CD1c-positive myeloid dendritic cell (primary cell): Measurements from ENCODE around the gene CLEC10A.
"Not testable (repeated sequence)": the region's sequence is repeated elsewhere in the genome, so short reads cannot be mapped to it uniquely, and the experiment has no call there.

Experiments used
- DNase-seq: peaks from one replicate; pipeline ENCODE4 v3.0.0-alpha.2; 2016; ENCODE audit errors: extremely low spot score

CLEC10A gene

DNA sequence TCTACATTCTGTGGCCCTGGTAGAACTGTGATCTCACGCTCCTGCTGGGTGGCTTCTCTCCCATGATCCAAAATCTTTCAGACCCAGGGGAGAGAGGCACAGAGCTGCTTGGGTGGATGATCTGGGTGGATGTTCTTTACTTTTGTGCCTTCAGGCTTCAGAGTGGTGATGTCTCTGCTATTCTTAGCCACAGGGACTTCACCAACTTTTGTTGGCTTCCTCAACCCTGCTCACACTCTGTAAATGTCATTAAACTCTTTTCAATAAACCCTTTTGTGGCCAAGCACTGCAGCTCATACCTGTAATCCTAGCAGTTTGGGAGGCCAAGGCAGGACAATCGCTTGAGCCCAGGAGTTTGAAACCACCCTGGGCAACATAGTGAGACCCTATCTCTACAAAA is 7.6 kb downstream of the CLEC10A start:
- DNase-seq: no peak

DNA sequence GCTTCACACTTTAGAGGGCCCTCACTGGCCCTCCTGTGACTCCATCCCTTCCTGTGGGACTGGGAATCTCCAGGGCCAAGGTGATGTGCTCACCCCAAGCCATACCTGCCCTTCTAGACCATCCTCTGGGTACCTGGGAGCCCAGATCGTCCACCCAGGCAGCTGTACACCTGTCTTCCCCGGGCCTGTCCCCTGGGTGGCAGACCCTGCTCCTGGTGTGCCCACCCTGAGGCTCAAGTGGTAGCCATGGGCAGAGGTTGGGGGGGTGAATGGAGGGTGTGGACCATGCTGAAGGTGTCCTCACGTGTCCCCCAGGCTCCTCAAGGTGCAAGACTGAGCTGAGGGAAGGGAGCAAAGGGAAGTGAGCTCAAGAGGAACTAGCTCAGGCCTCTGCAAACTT is 9.3 kb downstream of the CLEC10A start:
- DNase-seq: no peak

DNA sequence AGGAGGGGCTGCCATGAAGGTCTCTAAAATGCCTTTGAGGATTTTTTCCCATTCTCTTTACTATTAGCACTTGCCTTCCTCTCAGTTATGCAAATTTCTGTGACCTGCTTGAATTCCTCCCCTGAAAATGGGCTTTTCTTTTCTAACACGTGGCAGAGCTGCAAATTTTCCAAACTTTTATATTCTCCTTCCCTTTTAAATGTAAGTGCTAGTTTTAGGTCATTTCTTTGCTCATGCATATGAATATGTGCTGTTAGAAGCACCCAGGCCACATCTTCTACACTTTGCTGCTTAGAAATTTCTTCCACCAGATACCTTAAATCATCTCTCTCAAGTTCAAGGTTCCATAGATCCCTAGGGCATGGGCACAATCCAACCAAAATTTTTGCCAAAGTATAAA is 11.8 kb downstream of the CLEC10A start:
- DNase-seq: no peak

DNA sequence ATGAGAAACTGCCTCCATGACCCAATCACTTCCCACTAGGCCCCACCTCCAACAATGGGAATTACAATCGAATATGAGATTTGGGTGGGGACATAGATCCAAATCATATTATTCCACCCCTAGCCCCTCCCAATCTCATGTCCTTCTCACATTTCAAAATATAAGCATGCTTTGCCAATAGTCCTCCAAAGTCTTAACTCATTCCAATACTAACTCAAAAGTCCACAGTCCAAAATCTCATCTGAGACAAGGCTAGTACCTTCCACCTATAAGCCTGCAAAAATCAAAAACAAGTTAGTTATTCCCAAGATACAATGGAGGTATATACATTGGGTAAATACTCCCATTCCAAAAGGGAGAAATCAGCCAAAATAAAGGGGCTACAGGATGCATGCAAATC is 12.9 kb downstream of the CLEC10A start:
- DNase-seq: no peak

DNA sequence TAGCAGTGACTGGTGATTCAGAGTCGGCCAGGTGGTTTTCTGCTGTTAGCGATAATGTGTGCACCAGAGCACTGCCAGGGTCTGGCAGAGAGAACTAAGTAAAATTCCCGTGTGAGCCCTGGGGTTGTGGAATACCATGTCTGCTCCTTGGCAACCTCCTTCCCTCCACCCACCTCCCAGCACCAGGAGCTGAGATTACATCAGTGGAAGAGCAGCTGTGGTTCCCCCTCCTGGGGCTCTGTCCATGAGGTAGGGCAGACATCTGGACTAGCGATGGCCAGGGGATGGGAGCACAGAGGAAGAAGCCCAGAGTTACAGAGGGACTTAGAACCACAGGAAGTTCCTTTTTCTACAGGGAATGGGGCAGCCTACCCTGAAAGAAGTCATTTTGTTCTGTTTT is 15.8 kb downstream of the CLEC10A start:
- DNase-seq: peak; percentile 18

DNA sequence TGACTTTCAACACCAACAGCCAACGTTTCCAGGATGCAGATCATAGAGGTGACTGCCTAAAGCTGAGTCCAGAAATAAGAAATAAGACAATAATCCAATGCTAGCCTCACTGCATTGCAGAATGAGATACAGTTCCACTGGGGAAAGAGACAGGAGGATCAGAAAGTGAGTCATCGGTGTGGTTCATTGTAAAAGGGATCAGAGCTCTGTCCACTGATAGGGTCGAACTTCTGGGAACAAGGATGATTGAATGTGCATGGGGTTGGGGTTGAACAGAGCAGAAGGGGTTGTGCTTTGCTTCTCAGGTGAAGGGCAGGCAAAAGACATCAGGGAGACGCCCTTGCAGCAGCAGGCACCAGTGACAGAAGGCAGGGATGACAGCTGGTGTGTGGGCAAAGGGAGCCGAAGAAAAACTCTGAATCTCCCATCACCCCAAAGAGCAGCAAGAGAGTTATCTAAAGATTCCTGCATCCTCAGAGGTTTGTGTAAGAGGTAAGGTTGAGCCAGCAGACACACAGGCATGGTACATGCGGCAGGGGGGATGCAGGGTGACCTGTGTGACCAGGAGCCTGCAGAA is 16.4 kb downstream of the CLEC10A start:
- no peak for DNase-seq

DNA sequence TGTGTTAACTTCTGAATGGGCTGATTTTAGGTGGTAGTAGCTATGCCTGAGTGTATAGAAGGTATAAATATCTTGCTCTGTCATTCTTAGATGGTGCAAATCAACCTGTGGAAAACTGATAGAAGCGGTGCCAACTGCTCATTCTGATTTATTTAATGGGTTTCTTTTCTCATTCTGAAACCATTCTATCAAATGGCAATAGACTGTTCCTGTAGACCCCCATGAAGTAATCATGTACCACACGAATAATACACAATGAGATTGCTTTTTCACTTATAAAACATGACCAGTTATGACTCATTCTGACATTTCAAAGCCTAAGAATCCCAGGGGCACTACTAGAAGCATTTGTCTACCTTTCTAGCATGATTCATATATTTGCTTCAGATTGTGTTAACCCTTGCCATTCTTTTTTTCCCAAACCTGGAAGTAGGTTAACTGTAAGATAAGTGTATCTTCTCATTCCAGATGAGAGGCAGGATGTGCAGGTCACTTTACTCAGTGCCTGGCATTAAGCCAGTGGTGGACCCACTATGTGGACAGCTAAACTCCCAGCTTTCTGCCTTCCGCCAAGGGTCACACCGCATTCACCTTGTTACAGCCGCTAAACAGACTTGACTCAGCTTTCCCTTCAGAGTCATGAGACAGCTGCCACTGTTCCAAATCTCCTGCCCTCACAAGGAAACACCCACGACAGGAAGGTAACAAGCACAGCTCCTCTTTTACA is 19.7 kb downstream of the CLEC10A start:
- DNase-seq: peak; percentile 34

DNA sequence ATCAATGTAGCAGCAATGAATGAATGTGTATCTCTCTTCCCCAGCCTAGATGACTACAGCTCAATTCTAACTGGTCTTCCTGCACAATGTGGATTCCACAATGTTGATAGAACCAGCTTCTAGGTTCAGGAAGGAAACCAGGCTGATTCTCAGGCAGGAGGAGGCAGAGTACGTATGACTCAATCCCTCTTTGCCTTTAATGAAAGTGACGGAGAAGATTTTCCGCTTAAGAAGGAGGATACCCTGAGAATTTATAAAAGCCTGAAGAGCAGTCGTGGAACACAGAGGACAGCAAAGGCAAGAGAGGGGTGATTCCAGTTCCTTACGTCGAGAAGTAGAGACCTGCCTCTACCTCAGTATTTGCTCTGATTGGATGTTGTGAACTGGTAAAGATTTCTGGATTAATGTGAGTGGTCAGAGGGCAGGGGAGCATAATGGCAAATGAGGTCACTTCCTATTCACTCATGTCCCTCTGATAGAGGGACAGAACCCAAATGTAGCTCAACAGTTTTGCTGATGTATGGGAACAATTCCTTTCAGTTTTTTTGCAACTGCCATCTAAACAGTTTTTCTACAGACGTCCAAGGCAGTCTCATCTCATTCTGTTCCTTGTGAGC is 21.1 kb downstream of the CLEC10A start:
- DNase-seq: no peak

DNA sequence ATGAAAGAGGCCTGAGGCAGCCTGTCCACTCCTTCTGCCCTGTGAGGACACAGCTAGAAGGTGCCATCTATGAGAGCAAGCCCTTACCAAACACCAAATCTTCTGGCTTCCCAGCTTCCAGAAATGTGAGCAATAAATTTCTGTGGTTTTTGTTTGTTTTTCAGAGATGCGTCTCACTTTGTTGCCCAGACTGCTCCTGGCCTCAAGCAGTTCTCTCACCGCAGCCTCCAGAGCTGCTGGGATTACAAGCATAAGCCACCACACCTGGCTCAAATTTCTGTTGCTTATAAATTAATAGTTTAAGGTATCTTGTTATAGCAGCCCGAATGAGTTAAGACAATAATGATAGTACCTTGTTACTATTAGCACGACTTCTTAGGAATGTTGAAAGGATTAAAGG is 23.7 kb downstream of the CLEC10A start:
- DNase-seq: no peak

DNA sequence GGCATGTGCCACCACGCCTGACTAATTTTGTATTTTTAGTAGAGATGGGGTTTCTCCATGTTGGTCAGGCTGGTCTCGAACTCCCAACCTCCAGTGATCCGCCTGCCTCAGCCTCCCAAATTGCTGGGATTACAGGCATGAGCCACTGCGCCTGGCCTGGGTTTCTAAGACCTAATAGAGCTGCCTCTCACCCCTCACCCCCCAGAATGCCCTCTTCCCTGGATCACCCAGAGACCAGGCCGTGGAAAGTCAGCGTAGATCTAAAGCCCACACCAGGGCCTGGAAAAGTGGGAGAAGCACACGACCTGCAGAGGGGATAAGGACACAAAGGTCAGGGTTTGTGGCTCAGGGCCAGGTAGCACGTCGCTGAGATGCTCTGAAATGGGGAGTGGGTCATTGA is 29.5 kb downstream of the CLEC10A start:
- not testable (repeated sequence) for DNase-seq

DNA sequence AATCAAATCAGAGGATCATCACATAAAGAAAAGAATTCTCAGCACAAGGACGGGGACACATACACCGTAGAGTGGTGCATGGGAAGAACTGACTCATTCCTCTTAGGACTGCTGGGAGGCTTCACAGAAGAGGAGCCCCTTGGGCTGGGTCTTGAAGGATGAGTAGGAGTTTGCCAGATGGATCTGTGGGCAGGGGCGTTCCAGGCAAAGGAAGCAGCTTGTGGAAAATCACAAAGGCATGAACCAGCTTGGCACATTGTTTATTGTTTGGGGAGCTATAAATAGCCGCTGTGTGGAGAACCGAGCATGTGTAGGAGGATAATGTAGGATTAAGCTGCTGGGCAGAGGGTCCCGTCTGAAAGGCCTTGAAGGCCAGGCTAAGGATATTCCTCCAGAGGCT is 31.1 kb downstream of the CLEC10A start:
- DNase-seq: no peak

DNA sequence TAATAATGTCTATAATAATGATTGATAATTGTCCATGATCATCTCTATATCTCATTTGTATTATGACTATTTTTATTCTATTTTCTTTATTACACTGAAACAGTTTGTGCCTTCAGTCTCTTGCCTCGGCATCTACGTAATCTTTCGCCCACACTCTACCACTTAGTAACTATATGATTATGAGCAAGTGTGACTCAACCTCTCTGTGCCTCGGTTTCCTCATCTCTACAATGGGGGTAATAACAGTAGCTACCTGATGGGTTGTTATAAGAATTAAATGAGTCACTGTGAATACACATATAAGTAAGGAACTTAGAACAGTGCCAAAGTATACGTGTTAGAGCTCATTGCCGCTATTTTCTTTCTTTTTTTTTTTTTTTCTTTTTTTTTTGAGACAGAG is 32.5 kb downstream of the CLEC10A start:
- DNase-seq: no peak

DNA sequence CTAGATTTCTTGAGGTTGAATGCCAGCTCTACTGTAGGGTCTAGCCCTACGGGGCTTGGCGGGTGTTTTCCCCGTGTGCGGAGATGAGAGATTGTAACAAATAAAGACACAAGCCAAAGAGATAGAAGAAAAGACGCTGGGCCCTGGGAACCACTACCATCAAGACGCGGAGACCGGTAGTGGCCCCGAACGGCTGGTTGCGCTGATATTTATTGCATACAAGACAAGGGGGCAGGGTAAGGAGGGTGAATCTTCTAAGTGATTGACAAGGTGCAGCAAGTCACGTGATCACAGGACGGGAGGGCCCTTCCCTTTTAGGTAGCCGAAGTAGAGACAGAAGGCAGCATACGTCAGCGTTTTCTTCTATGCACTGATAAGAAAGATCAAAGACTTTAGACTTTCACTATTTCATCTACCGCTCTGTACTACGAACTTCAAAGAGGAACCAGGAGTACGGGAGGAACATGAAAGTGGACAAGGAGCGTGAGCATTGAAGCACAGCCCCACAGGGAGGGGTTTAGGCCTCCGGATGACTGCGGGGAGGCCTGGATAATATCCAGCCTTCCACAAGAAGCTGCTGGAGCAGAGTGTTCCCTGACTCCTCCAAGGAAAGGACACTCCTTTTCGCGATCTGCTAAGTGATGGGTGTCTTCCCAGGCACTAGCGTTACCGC is 33.2 kb downstream of the CLEC10A start:
- peak; percentile 60 for DNase-seq

DNA sequence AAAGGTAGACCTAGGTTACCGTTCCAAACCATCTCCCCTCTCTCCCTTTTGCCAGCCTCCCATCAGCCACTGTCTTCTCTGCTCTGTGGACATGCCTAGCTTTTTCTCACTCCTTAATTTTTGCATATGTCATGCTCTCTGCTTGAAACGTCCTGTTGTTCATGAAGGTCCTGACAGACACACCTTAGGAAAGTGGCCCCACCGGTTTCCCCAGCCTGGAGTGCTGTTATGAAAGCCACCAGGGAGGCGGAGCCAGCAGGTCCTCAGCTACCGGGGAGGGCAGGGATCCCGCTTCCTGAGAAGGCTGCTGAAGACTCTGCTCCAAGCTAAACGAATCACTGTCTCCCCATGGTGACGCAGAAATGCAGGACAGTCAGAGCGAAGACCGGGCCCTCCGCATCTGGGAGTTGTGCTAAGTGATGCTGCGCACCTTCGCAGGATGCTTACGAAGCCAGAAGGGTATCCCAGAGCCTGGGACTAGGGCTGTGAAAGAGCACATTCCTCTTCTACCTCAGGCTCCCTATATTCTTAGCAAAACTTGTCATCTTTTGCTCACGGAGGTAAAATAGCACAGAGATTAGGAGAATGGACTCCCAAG is 33.8 kb downstream of the CLEC10A start:
- DNase-seq: no peak

DNA sequence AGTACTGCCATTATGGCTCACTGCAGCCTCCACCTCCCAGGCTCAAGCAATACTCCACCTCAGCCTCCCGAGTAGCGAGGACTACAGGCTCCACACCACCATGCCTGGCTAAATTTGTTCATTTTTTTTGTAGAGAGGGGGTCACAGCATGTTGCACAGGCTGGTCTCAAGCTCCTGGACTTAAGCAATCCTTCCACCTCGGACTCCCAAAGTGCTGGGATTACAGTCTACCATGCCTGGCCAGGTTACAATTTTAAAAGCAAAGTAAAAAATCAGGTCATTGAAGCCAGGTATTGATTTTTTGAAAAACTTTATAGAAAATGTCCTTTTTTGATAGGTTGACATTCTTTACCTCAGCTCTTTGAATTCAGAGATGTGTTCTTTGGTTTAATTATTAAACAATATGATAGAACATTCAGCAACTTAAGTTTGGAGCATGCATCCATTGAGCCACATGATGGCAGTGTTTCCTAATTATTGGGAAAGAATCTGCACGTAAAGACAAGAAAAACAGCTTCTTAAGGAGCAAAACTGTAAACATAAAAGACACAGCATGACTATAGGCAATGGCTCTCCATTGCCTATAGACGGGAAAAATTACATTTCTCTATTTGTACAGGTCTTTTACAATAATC is 34.4 kb downstream of the CLEC10A start:
- DNase-seq: peak; percentile 88

DNA sequence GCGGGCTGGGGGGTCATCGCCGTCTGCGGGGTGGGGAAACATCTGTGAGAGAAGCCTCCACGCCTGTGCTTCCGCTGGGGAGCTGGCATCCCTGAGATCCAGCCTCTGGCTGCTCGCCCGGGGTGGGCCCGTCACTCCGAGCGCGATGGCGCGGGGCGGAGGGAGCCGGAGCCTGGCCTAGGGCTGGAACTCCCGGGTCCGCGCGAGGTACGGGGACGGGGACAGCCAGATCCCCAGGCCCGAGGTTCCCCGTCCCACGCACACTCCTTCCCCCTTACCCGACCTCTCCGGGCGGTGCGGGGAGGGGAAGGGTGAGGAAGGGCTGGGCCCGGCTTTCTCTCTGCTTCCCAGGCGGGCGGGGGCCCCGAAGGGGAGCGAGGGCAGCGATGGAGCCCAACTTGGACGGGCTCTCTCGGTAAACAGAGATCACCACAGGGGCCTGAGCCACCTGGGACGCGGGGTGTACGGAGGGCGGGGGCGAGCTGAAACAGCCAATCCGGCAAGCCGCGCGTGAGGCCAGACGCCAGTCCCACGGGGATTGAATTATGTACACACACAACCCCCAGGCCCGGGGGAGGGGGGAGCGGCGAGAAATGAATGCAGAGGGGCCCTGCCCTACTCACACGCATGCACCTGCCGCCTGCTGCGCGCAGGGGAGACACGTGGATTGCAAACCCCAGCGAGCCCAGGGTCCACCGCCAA is 36.4 kb downstream of the CLEC10A start, which contains the start of gene SLC16A11:
Gene SLC16A11 (minus strand): TSS at position 596 of the 702 bp plus-strand sequence. CDS start 579 bp downstream, at position 17.
- peak; percentile 40 for DNase-seq

DNA sequence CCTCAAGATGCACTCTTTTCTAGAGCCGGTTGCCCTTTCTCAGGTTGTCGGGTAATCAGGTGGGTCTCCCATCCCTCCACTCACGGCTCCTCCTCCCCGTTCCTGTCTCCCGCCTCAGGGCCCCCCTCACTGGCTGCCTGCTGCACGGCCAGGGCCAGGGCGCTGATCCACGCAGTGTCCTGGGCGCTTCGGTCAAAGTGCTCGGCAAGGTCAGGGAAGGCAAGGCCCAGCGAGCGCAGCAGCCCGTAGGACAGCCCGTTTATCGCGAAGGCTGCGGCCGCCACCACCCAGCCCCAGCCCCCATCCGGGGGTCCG is 36.9 kb downstream of the CLEC10A start:
- no peak for DNase-seq

DNA sequence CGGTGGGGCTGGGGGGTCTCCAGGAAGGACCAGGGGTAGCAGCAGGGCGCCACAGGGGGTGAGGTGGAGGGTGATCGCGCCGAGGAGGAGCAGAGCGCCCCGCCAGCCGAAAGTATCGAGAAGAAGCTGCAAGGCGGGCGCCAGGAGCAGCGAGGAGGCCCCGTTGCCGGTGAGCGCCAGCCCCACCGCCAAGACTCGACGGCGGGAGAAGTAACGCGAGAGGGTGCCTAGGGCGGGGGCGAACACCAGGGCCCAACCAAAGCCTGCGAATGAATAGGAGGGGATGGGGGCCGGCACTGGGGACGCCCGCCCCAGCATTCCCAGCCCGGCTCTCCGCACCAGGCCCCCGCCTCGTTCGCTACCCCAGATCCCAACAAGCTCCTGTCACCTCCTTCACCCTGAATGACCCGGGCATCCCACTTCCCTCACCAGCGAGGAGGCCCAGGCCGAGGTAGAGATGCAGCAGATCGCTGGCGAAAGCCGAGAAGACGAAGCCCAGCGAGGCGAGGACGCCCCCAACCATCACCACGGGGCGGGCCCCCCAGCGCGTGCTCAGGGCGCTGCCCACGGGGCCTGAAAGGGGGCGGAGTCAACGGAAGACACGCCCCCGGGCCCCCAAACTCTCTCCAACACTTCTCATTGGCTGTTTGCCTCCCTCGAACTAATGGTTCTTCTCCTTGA is 37.4 kb downstream of the CLEC10A start:
- peak; percentile 25 for DNase-seq

DNA sequence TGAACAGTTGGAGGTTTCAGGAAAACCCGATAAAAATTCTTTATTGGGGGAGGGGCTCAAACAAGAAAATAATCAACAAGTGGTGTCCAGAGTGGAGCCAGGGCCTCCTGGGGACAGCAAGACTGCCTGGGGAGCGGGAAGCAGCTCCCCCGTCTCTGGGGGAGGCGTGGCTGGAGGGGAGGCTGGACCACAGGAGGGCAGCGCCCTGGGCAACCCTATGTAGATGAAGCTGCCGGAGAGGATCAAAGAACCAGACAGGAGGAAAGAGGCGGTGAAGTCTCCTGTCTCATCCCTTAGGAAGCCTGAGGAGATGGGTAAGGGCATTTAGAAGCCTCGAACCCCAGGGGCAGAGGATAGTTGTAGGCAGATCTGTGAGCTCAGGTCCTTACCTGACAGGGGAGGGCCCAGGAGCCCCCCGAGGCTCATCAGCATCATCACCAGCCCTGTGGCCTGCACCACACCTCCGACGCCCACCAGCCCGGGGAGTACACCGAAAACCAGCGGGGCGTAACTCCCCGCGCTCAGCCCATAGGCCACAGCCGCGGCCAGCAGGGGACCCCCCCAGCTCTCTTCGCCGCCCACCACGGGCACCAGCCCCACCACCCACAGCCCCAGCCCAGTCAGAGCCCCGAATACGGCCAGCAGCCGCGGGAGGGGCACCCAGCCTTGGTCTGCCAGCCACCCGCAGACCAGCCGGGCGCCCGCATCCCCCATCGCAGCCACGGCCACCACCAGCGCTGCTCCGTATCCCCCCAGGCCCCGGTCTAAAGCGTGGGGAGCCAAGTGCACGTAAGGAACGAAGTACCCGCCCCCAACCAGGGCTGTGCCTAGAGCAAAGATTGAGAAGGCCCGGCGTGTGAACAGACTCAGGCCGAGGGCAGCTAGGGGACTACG is 38.2 kb downstream of the CLEC10A start:
- no peak for DNase-seq

DNA sequence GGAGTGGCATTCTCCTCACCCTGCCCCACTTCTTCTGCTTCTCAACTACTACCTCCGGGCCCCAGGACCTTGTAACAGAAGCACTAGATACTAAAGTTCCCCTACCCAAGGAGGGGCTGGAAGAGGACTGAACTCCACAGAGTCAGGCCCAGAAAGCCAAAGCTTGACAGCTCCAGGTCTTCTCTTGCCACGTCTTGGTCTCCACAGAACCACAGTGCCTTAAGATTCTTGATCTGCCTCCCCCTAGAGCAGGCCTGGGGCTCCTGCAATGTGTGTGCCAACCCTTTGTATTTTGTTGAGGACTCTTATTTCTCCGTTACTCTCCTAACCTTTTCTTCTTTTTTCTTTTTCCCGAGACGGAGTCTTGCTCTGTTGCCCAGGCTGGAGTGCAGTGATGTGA is 40.2 kb downstream of the CLEC10A start:
- no peak for DNase-seq
